KOPT-K1 (cell line): ENCODE data around the gene CNPY3.

Experiments used
- H3K27ac ChIP-seq: fragments of 200-600 bp; sonication (generic); 2 replicates; pipeline ENCODE4 v1.5.1; 2016; ENCODE audit warnings: antibody characterized with exemption, mild to moderate bottlenecking, low read depth, low read length; ENCODE audit not compliant: poor library complexity, severe bottlenecking
- H3K36me3 ChIP-seq: fragments of 200-600 bp; sonication (generic); 2 replicates; pipeline ENCODE4 v1.5.1; 2017; ENCODE audit warnings: antibody characterized with exemption, mild to moderate bottlenecking, low read length, moderate library complexity; ENCODE audit not compliant: insufficient read depth
- H3K9me3 ChIP-seq: fragments of 200-600 bp; sonication (generic); 2 replicates; pipeline ENCODE4 v1.5.1; 2017; ENCODE audit warnings: antibody characterized with exemption, low read length, mild to moderate bottlenecking; ENCODE audit not compliant: insufficient read depth, poor library complexity, severe bottlenecking

The CNPY3 gene

DNA sequence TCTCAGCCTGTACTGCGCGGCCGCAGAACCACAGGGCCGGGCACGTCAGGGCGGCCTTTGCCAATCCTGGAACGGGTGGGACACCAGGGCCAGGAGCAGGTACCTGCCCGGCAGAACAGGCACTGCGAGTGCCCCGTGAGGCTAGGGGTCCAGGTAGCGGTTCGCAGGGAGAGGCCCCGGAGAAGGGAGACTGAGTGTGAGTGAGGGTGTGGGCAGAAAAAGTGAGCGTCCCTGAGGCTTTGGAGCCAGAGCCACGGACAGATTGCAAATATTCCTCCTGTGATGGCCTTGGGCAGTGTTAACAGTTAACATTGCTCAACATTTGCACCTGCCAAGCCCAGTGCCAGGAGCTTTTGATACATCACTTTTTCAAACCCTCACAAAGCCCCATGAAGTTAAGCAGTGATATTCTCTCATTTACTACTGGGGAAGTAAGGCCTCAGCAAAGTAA is 31.8 kb downstream of the CNPY3 start:
- Histone ChIP-seq H3K9me3 (no peaks in the 10 kb centered on the region), H3K27ac (no peak overlapping the region), H3K36me3 (peaks cover 32% of the 10 kb centered on the region)

- Histone ChIP-seq H3K36me3 (peaks cover 40% of the 10 kb centered on the region), H3K9me3 (no peaks in the 10 kb centered on the region), H3K27ac (no peak overlapping the region)
Observed at GRCh38 chr6:42962096-42962495, 32.8 kb downstream of the CNPY3 start.

DNA sequence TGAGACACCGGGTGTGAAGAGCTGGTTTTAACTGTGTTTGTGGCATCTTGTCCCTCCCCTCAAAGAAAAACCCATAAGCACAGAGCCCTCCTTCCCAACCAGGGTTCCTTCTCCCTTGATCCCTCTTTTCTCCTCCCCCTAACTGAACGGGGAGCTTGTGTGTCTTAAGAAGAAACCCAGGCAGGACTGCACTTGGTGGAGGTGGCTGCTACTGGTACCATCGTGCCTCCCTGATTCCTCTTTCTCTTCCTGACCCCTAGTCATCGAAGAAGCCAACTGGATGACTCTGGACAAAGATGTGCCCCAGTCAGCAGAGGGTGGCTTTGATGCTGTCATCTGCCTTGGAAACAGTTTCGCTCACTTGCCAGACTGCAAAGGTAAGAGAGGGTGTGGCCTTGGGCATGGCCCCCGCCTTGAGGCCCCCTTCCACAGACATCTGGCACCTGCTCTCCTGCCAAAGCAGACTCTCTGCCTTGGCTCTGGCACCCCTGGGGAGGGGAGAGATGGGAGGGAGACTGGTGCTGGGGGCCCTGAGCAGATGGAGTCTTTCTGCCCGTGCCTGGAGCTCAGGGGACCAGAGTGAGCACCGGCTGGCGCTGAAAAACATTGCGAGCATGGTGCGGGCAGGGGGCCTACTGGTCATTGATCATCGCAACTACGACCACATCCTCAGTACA is 33.4 kb downstream of the CNPY3 start:
- peaks cover 45% of the 10 kb centered on the region for H3K36me3 ChIP-seq
- H3K9me3 ChIP-seq: no peaks in the 10 kb centered on the region
- no peak overlapping the region for H3K27ac ChIP-seq

DNA sequence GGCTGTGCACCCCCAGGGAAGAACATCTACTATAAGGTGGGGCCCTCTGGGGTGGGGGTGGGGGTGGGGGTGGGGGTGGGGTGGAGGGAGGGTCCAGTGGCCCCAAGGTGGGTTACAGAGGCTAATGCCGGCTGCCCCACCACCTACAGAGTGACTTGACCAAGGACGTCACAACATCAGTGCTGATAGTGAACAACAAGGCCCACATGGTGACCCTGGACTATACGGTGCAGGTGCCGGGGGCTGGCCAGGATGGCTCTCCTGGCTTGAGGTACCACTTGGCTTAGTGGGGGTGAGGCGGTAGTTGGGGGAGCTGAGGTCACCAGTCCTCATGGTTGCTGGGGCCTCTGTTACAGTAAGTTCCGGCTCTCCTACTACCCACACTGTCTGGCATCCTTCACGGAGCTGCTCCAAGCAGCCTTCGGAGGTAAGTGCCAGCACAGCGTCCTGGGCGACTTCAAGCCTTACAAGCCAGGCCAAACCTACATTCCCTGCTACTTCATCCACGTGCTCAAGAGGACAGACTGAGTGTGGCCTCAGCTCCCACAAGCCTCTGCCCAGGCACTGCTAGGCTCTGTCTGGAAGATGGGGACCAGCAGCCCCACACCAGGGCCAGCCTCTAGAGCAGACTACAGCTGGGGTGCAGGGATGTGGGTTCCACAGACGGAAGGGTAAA is 34.0 kb downstream of the CNPY3 start:
- Histone ChIP-seq H3K36me3 (peaks cover 45% of the 10 kb centered on the region), H3K27ac (no peak overlapping the region)

DNA sequence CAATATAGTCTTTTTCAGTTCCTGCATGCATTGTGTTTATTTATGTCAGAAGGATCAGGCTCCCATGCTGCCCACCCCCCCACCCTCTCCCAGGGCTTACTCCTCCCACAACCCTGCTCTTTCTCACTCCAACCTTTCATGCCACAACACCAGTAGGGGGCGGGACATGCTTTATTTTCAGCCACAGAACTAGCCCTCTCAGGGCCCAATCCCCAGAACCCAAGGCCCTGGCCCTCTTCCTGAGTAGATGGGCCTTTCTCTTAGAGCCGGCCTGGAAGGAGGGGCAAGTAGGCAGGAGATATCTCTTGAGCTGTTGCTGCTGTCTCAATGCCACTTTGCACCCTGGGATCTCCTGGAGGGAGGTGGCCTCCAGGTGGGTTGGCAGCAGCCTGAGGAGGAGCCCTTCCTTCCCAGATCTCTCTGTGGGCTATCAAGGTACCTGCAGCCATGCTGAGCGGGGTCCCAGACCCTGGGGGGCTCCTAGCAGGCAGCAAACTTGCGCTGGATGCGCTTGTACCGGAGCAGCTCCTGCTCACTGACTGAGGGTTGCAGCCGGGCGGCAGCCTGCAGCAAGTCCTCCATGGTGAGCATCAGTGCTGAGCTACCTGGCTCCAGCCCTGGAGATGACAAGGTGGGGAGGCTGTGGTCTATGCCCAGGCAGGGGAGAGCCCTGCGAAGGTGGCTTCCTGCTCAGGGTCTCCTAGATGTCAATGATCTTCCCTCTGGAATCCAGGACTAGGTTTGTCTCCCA is 34.8 kb downstream of the CNPY3 start:
- H3K27ac ChIP-seq: no peak overlapping the region
- no peaks in the 10 kb centered on the region for H3K9me3 ChIP-seq
- H3K36me3 ChIP-seq: peaks cover 48% of the 10 kb centered on the region

More for the DNA sequence above, 34.0 kb downstream of the CNPY3 start:
- no peaks in the 10 kb centered on the region for H3K9me3 ChIP-seq

- peaks cover 55% of the 10 kb centered on the region for H3K36me3 ChIP-seq
- H3K27ac ChIP-seq: no peak overlapping the region
- H3K9me3 ChIP-seq: no peaks in the 10 kb centered on the region
Observed at GRCh38 chr6:42966571-42966970, 37.3 kb downstream of the CNPY3 start.

DNA sequence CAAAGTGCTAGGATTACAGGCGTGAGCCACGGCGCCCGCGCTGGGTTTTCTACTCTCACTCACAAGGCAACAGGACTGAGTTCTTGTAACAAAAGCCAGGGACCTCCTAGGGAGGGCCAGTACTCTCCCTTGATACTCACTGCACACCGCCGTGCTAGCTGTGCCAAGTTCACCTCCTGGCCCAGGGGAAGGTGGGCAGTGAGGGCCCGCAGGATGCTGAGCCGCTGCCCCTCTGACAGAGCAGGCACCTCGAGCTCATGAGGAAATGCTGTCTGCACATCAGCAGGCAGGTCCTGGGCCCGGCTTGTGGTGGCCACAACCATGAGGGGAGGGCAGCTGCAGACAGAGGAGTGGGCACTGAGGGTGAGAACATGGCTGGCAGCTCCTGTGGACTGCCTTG is 37.9 kb downstream of the CNPY3 start:
- H3K9me3 ChIP-seq: no peaks in the 10 kb centered on the region
- H3K27ac ChIP-seq: no peak overlapping the region
- peaks cover 51% of the 10 kb centered on the region for H3K36me3 ChIP-seq

DNA sequence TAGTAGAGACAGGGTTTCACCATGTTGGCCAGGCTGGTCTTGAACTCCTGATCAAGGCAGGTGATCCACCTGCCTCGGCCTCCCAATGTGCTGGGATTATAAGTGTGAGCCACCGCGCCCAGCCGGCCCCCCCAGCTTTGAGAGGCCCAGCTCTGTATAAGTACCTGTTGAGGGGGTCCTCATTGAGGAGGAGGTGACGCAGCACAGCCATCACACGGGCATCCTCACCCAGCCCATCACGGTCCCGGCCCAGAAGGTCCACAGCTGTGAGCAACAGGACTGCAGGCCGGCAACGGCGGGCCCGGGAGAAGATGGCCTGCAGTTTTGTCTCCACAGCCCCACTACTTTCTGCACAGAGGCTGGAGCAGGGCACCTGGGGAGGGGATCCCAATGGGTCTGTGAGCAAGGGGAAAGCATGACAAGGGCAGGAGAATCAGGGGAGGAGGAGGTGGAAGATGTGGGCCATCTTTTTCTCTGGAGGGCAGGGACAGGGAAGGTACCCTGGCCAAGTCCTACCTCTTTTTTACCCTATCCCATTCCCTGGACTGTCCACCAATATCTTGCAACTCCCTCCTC is 38.9 kb downstream of the CNPY3 start:
- Histone ChIP-seq H3K36me3 (peaks cover 44% of the 10 kb centered on the region), H3K9me3 (no peaks in the 10 kb centered on the region), H3K27ac (no peak overlapping the region)

DNA sequence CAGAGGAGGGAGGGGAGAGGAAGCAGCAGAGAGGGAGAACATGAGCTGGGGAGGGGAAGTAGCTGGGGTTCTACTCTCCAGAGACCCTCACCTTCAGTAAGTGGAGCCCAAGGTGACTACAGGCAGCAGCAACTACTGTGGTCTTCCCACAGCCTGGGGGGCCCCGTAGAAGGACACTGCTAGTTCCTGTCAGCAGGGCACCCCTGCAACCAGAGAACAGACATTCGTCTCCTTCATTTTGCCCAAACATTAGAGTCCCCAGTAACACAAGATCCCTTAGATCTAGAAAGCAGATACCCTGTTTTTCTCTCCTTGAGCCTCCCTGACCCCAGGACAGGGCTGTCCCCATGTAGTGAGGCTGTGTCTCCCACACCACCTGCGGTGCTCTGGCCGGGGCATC is 39.5 kb downstream of the CNPY3 start:
- H3K9me3 ChIP-seq: no peaks in the 10 kb centered on the region
- H3K36me3 ChIP-seq: peaks cover 46% of the 10 kb centered on the region
- no peak overlapping the region for H3K27ac ChIP-seq

GRCh38 chr6:42969431-42969830 is 40.2 kb downstream of the CNPY3 start:
- H3K27ac ChIP-seq: no peak overlapping the region
- H3K9me3 ChIP-seq: no peaks in the 10 kb centered on the region
- peaks cover 43% of the 10 kb centered on the region for H3K36me3 ChIP-seq

GRCh38 chr6:42969934-42970333 is 40.7 kb downstream of the CNPY3 start:
- Histone ChIP-seq H3K27ac (no peak overlapping the region), H3K36me3 (peaks cover 43% of the 10 kb centered on the region), H3K9me3 (no peaks in the 10 kb centered on the region)

DNA sequence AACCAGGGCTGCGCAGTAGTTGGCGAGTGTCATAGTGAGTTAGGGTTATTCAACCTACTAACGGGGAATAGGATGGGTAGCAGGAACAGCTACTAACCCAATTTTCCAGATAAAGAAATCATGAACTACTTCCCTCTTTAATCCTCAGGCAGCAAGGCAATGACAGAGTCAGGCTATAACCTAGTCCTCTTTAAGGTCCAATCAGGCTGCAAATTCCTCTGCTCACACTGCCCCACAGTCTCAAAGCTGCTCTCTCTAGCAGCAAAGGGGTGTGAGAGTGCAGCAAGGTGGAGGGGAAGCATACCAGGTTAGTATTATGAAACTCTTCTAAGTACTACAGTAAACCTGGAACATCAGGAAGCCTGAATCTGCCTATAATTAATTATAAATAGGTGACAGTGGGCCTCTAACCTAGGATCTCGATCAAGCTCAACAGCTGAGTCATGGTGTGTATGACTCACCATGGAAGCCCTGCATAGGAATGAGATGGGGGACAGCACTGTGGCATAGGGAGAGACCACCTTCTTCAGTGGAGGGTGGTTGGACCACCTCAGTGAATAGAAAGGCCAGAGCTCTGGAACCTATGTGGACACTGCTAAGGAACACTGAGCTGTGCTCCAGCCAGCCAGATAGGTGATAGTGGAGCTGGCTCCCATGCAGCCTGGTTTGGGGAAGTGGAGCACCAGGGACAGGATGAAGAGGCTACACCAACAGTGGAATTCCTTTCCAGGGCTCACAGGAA is 41.8 kb downstream of the CNPY3 start:
- Histone ChIP-seq H3K36me3 (peaks cover 34% of the 10 kb centered on the region), H3K9me3 (no peaks in the 10 kb centered on the region), H3K27ac (no peak overlapping the region)

DNA sequence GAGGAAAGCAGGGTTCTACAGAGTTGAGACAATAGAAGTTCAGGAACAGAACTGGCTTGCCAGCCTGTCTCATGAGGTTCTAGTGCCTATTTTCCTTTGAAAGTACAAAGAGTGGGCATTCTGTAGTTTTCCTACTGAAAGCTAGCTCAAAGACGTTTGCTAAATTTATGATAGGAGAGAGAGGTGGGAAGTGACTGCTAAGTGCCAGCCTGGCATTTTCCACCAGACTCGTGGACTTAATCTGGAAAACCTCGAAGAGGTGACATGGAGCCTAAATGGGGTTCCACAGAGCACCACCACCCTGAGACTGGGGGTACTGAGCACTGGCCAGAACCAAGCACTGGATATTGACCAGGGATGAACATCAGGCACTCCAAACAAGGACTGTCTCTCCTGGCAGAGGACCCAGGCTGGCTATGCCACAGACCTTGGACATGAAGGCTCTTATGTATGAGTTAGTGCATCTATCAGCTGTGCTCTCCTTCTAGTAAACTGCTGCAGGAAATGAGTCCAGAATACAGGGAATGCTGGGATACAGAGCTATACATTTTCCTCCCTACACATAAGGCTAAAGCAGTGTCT is 42.6 kb downstream of the CNPY3 start:
- H3K27ac ChIP-seq: no peak overlapping the region
- H3K36me3 ChIP-seq: peaks cover 28% of the 10 kb centered on the region
- H3K9me3 ChIP-seq: no peaks in the 10 kb centered on the region

- H3K9me3 ChIP-seq: no peaks in the 10 kb centered on the region
- H3K36me3 ChIP-seq: peaks cover 27% of the 10 kb centered on the region
- H3K27ac ChIP-seq: no peak overlapping the region
Observed at GRCh38 chr6:42973926-42974325, 44.6 kb downstream of the CNPY3 start.
